Adrenal gland (tissue), 5 donors: ENCODE data around the gene MORN1.

Source experiments
- CTCF ChIP-seq, 6 experiments: fragments of 450-650 bp in 4 of 6; fragments of 200-600 bp in 2 of 6; sonication (generic) in 1 of 6; IDR thresholded peaks; 1 replicate in 5 of 6; 2 replicates in 1 of 6; pipeline versions ENCODE4 v1.5.1 to v1.8.0; 2016 to 2021; ENCODE audit warnings: antibody characterized with exemption in 6 of 6, mild to moderate bottlenecking in 2 of 6, moderate library complexity in 1 of 6
- POLR2A ChIP-seq, 2 donors: fragments of 450-650 bp; IDR thresholded peaks; one replicate each; pipeline ENCODE4 v1.6.1; 2017; ENCODE audit warnings: antibody characterized with exemption in 2 of 2, mild to moderate bottlenecking in 2 of 2, moderate library complexity in 1 of 2
- donor health status: DM: no; HTN: no; CAD: no.

- TF ChIP-seq CTCF (IDR thresholded peaks at IDR 0.05) (no peak), POLR2A (IDR thresholded peaks at IDR 0.05) (no peak)
Measured at GRCh38 chr1:2393471-2393877, 2.1 kb upstream of the MORN1 start.
